Thyroid gland (tissue), 4 donors: ENCODE data around the gene CASP9. TPM values are rescaled to one million over a fixed set of nuclear protein-coding genes. Genes with fewer than 3 reads are reported as not detected.
"Not testable (repeated sequence)": the region's sequence is repeated elsewhere in the genome, so short reads cannot be mapped to it uniquely, and the experiment has no call there.

Experiments used
- DNase-seq, 2 donors: peaks; one replicate each; pipeline ENCODE4 v3.0.0-alpha.2; 2019
- H3K27ac ChIP-seq, 3 donors: fragments of 200-600 bp; sonication (generic); 1 replicate in 2 of 3; 2 replicates in 1 of 3; pipeline ENCODE4 v1.5.1; 2016 to 2019; ENCODE audit warnings: mild to moderate bottlenecking in 1 of 3, moderate library complexity in 1 of 3
- H3K27me3 ChIP-seq: fragments of 200-600 bp; sonication (generic); one replicate; pipeline ENCODE4 v1.5.1; 2019
- H3K36me3 ChIP-seq, 2 donors: fragments of 200-600 bp; sonication (generic); one replicate each; pipeline ENCODE4 v1.5.1; 2016 to 2019
- H3K4me1 ChIP-seq, 2 donors: fragments of 200-600 bp; sonication (generic); one replicate each; pipeline ENCODE4 v1.5.1; 2017 to 2019
- H3K4me3 ChIP-seq, 3 donors: fragments of 200-600 bp; sonication (generic); replicated peaks in 1 of 3; 1 replicate in 2 of 3; 2 replicates in 1 of 3; pipeline ENCODE4 v1.5.1; 2016; ENCODE audit warnings: mild to moderate bottlenecking in 1 of 3
- H3K9me3 ChIP-seq: fragments of 200-600 bp; sonication (generic); one replicate; pipeline ENCODE4 v1.5.1; 2017
- CTCF ChIP-seq, 6 experiments: fragments of 200-600 bp in 3 of 6; fragments of 450-650 bp in 3 of 6; sonication (generic) in 3 of 6; IDR thresholded peaks; one replicate each; pipeline ENCODE4 v1.5.1; 2016 to 2019; ENCODE audit warnings: antibody characterized with exemption in 6 of 6, mild to moderate bottlenecking in 2 of 6, inconsistent platforms in 1 of 6, moderate library complexity in 1 of 6
- POLR2A ChIP-seq, 2 donors: fragments of 450-650 bp; IDR thresholded peaks; one replicate each; pipeline ENCODE4 v1.6.1; 2017; ENCODE audit warnings: antibody characterized with exemption in 2 of 2, mild to moderate bottlenecking in 2 of 2, moderate library complexity in 1 of 2
- WGBS, 2 donors: methylation state at CpG; one replicate each; pipeline ENCODE4 v1.1.5; 2017; 5-methylcytosine and 5-hydroxymethylcytosine counted together
- intact Hi-C: fragments of 100-400 bp; cut with DNase I; formaldehyde crosslinking; loops from one replicate; pipeline ENCODE4 v1.15.1; 2023
- total RNA-seq, 4 donors: library from RNA; depleted of rRNA; stranded (reverse); fragments of >200 nt; gene quantifications; one replicate each; pipeline ENCODE4 v1.2.3, GENCODE V29; 2016

CASP9 gene
- total RNA-seq, 4 donors from 2014 or later = 16.9 to 29.8 (median 20.6) TPM

- Histone ChIP-seq H3K27me3 (no peaks in the 10 kb centered on the region), H3K27ac (no peak overlapping the region), H3K36me3 (peaks cover 8 to 16% of the 10 kb centered on the region in 2 donors), H3K4me3 (no peak overlapping the region), H3K9me3 (no peaks in the 10 kb centered on the region), H3K4me1 (no peaks in the 10 kb centered on the region)
- intact Hi-C loops = no loop called here
- no peak for DNase-seq
- 86% methylated on average over 19 of the region's 19 CpGs for WGBS, 2 donors
- TF ChIP-seq CTCF (IDR thresholded peaks at IDR 0.05) (no peak), POLR2A (IDR thresholded peaks at IDR 0.05) (no peak)
Measured at GRCh38 chr1:15500184-15501178, 23.5 kb downstream of the CASP9 start.

GRCh38 chr1:15493869-15494390, 30.1 kb downstream of the CASP9 start:
- 81 to 100% methylated on average over 6 to 9 of the region's 9 CpGs for WGBS, 2 donors
- Histone ChIP-seq H3K4me3 (no peak overlapping the region), H3K36me3 (peaks cover 15 to 18% of the 10 kb centered on the region in 2 donors), H3K27me3 (no peaks in the 10 kb centered on the region), H3K4me1 (no peaks in the 10 kb centered on the region), H3K27ac (no peak overlapping the region), H3K9me3 (no peaks in the 10 kb centered on the region)
- no peak for DNase-seq
- no peak for TF ChIP-seq POLR2A (IDR thresholded peaks at IDR 0.05)
- TF ChIP-seq CTCF (IDR thresholded peaks at IDR 0.05) = no peak
- intact Hi-C loops = no loop called here

GRCh38 chr1:15492596-15492995, 31.4 kb downstream of the CASP9 start:
- Histone ChIP-seq H3K27me3 (no peaks in the 10 kb centered on the region), H3K27ac (no peak overlapping the region), H3K4me3 (no peak overlapping the region), H3K4me1 (no peaks in the 10 kb centered on the region), H3K36me3 (peaks cover 15 to 18% of the 10 kb centered on the region in 2 donors), H3K9me3 (no peaks in the 10 kb centered on the region)
- 71 to 81% methylated on average over 3 to 5 of the region's 5 CpGs for whole genome bisulfite sequencing, 2 donors
- intact Hi-C loops = no loop called here
- TF ChIP-seq POLR2A (IDR thresholded peaks at IDR 0.05) (no peak), CTCF (IDR thresholded peaks at IDR 0.05) (no peak)
- no peak for DNase-seq

- peaks cover 15 to 18% of the 10 kb centered on the region in 2 donors for H3K36me3 ChIP-seq
- DNase-seq, H3K4me1 ChIP-seq, H3K4me3 ChIP-seq, H3K27ac ChIP-seq, H3K9me3 ChIP-seq, intact Hi-C loops, H3K27me3 ChIP-seq: not testable (repeated sequence)
- 89 to 97% methylated on average over 4 of the region's 4 CpGs for WGBS, 2 donors
Measured at GRCh38 chr1:15491010-15491409, 33.0 kb downstream of the CASP9 start.

- intact Hi-C loops = no loop called here
- Histone ChIP-seq H3K27ac (no peak overlapping the region), H3K4me3 (no peak overlapping the region), H3K4me1 (no peaks in the 10 kb centered on the region), H3K9me3 (no peaks in the 10 kb centered on the region), H3K36me3 (peaks cover 12 to 18% of the 10 kb centered on the region in 2 donors), H3K27me3 (no peaks in the 10 kb centered on the region)
- 68 to 80% methylated on average over 7 to 13 of the region's 13 CpGs for WGBS, 2 donors
- DNase-seq = no peak
- TF ChIP-seq CTCF (IDR thresholded peaks at IDR 0.05) (no peak), POLR2A (IDR thresholded peaks at IDR 0.05) (no peak)
Measured at GRCh38 chr1:15489052-15489736, 34.8 kb downstream of the CASP9 start.
